NCI-H1417 (cell line): ENCODE measurements around the gene IL22RA2.

Experiments
- DNase-seq, 3 experiments: peaks; one replicate each; lab custom pipeline; 2025; lab: John Stamatoyannopoulos, UW

The IL22RA2 gene

GRCh38 chr6:137197684-137198645, 24.5 kb upstream of the IL22RA2 start:
- DNase-seq, result no peak

GRCh38 chr6:137193256-137194070, 20.0 kb upstream of the IL22RA2 start:
- peak in 1 of 3 experiments; percentile 37 for DNase-seq

GRCh38 chr6:137192821-137193220, 19.4 kb upstream of the IL22RA2 start:
- DNase-seq, result no peak

GRCh38 chr6:137191670-137192069, 18.2 kb upstream of the IL22RA2 start:
- no peak for DNase-seq

GRCh38 chr6:137191236-137191635, 17.8 kb upstream of the IL22RA2 start:
- DNase-seq, result no peak

GRCh38 chr6:137190583-137191094, 17.2 kb upstream of the IL22RA2 start:
- no peak for DNase-seq

- DNase-seq, result peak in 2 of 3 experiments; percentile 30 to 40
Observed at GRCh38 chr6:137188855-137189254, 15.4 kb upstream of the IL22RA2 start.

- DNase-seq, result no peak
Observed at GRCh38 chr6:137185290-137185689, 11.8 kb upstream of the IL22RA2 start.

- DNase-seq, result no peak
Observed at GRCh38 chr6:137182654-137183073, 9.2 kb upstream of the IL22RA2 start.

GRCh38 chr6:137181891-137182653, 8.6 kb upstream of the IL22RA2 start:
- DNase-seq, result peak in 1 of 3 experiments; percentile 3

- DNase-seq, result no peak
Observed at GRCh38 chr6:137177611-137178010, 4.2 kb upstream of the IL22RA2 start.

GRCh38 chr6:137176729-137177128, 3.3 kb upstream of the IL22RA2 start:
- DNase-seq, result no peak

GRCh38 chr6:137175868-137176245, 2.4 kb upstream of the IL22RA2 start:
- DNase-seq, result no peak

- DNase-seq, result no peak
Observed at GRCh38 chr6:137175157-137175867, 1.9 kb upstream of the IL22RA2 start.

- no peak for DNase-seq
Observed at GRCh38 chr6:137172734-137173431, 561 bp downstream of the IL22RA2 start.

- DNase-seq, result no peak
Observed at GRCh38 chr6:137171824-137172733, 1.4 kb downstream of the IL22RA2 start.

- no peak for DNase-seq
Observed at GRCh38 chr6:137171053-137171374, 2.4 kb downstream of the IL22RA2 start.

- no peak for DNase-seq
Observed at GRCh38 chr6:137170266-137171052, 3.0 kb downstream of the IL22RA2 start.
